SK-N-SH (cell line): ENCODE results near the gene MRPL14. TPM values are rescaled to one million over a fixed set of nuclear protein-coding genes. Genes with fewer than 3 reads are reported as not detected.

Experiments
- CTCF ChIA-PET: fragments of 300-600, 350-600 bp; formaldehyde crosslinking; extraction: SDS; loops from one replicate; lab custom pipeline; 2021; lab: Yijun Ruan, JAX
- POLR2A ChIA-PET: fragments of 350-600 bp; sonication (Branson Sonifier 250); formaldehyde crosslinking; extraction: SDS; loops from one replicate; lab custom pipeline; 2020; ENCODE audit warnings: antibody characterized with exemption, inconsistent platforms; lab: Yijun Ruan, JAX
- DNase-seq: peaks from one replicate; pipeline ENCODE4 v3.0.0; 2012
- H2AFZ ChIP-seq: fragments of 200-600 bp; sonication (generic); 2 replicates; pipeline ENCODE4 v1.8.1; 2016; ENCODE audit warnings: antibody characterized with exemption, mild to moderate bottlenecking, low read depth
- H3F3A ChIP-seq: fragments of 200-600 bp; sonication (generic); replicated peaks from 2 replicates; pipeline ENCODE3; 2016; ENCODE audit warnings: antibody characterized with exemption, mild to moderate bottlenecking; ENCODE audit not compliant: insufficient read depth
- H3K27ac ChIP-seq, 2 experiments: fragments of 200-500 bp in 1 of 2; fragments of 200-600 bp in 1 of 2; sonication (Bioruptor generic) in 1 of 2; sonication (generic), shearing (Covaris generic) in 1 of 2; 2 replicates each; pipeline versions ENCODE4 v1.5.1 to v1.6.1; 2014 to 2016; ENCODE audit warnings: low read depth in 2 of 2, inconsistent platforms in 1 of 2, low read length in 1 of 2, mild to moderate bottlenecking in 1 of 2, mixed read lengths in 1 of 2
- H3K27me3 ChIP-seq: fragments of 200-600 bp; sonication (generic), shearing (Covaris generic); 2 replicates; pipeline ENCODE4 v1.6.1; 2016; ENCODE audit warnings: mixed run types; ENCODE audit not compliant: insufficient read depth
- H3K36me3 ChIP-seq, 2 experiments: fragments of 200-500 bp in 1 of 2; fragments of 200-600 bp in 1 of 2; sonication (Bioruptor generic) in 1 of 2; sonication (generic) in 1 of 2; replicated peaks in 1 of 2; 2 replicates each; pipeline versions ENCODE3 to v1.5.1; 2014 to 2016; ENCODE audit warnings: low read length in 1 of 2, mild to moderate bottlenecking in 1 of 2; ENCODE audit not compliant: insufficient read depth in 2 of 2, control insufficient read depth in 1 of 2
- H3K4me1 ChIP-seq, 2 experiments: fragments of 200-500 bp in 1 of 2; fragments of 200-600 bp in 1 of 2; sonication (Bioruptor generic) in 1 of 2; sonication (generic), shearing (Covaris generic) in 1 of 2; 2 replicates each; pipeline versions ENCODE4 v1.5.1 to v1.6.1; 2014 to 2016; ENCODE audit warnings: low read depth in 1 of 2, low read length in 1 of 2, mixed run types in 1 of 2; ENCODE audit not compliant: insufficient read depth in 2 of 2, control insufficient read depth in 1 of 2
- H3K4me2 ChIP-seq: fragments of 200-600 bp; sonication (generic), shearing (Covaris generic); 2 replicates; pipeline ENCODE4 v1.6.1; 2017; ENCODE audit warnings: mixed run types
- H3K4me3 ChIP-seq, 2 experiments: fragments of 200-500 bp in 1 of 2; fragments of 200-600 bp in 1 of 2; sonication (Bioruptor generic) in 1 of 2; sonication (generic), shearing (Covaris generic) in 1 of 2; 2 replicates each; pipeline versions ENCODE4 v1.5.1 to v1.8.1; 2014 to 2016; ENCODE audit warnings: low read depth in 2 of 2, inconsistent platforms in 1 of 2, low read length in 1 of 2, mild to moderate bottlenecking in 1 of 2, mixed read lengths in 1 of 2, moderate library complexity in 1 of 2
- H3K79me2 ChIP-seq: fragments of 200-600 bp; sonication (generic); 2 replicates; pipeline ENCODE4 v1.8.1; 2017; ENCODE audit warnings: mild to moderate bottlenecking; ENCODE audit not compliant: insufficient read depth
- H3K9ac ChIP-seq: fragments of 200-600 bp; sonication (generic); 2 replicates; pipeline ENCODE4 v1.6.1; 2017; ENCODE audit warnings: mixed run types
- H3K9me2 ChIP-seq: fragments of 200-600 bp; sonication (generic); 2 replicates; pipeline ENCODE4 v1.6.1; 2017; ENCODE audit warnings: mixed run types
- H3K9me3 ChIP-seq: fragments of 200-600 bp; sonication (generic); 2 replicates; pipeline ENCODE4 v1.6.1; 2017; ENCODE audit warnings: mixed run types, mild to moderate bottlenecking, moderate library complexity
- H4K20me1 ChIP-seq: fragments of 200-600 bp; sonication (generic); 2 replicates; pipeline ENCODE4 v1.6.1; 2017; ENCODE audit warnings: mild to moderate bottlenecking, mixed run types; ENCODE audit not compliant: insufficient read depth
- FOXJ3 ChIP-seq: sonication (generic); formaldehyde crosslinking; IDR thresholded peaks from 2 replicates; pipeline ENCODE4 v1.5.1; 2020; ENCODE audit warnings: mild to moderate bottlenecking, missing genetic modification reagents
- GABPA ChIP-seq: IDR thresholded peaks from 2 replicates; pipeline ENCODE4 v1.4.0; 2012; ENCODE audit warnings: low read depth, mild to moderate bottlenecking
- GATA2 ChIP-seq: sonication (generic); formaldehyde crosslinking; IDR thresholded peaks from 2 replicates; pipeline ENCODE4 v1.5.0; 2020; ENCODE audit warnings: mild to moderate bottlenecking, missing genetic modification reagents
- JUND ChIP-seq: IDR thresholded peaks from 2 replicates; pipeline ENCODE4 v1.4.0; 2012
- MXI1 ChIP-seq: IDR thresholded peaks from 2 replicates; pipeline ENCODE4 v1.6.1; 2012; ENCODE audit warnings: mild to moderate bottlenecking, low read depth, low read length, improper control_type of control experiment
- NRF1 ChIP-seq: IDR thresholded peaks from 2 replicates; pipeline ENCODE4 v1.6.1; 2012; ENCODE audit warnings: low read depth, mild to moderate bottlenecking, low read length
- PBX3 ChIP-seq: IDR thresholded peaks from 2 replicates; pipeline ENCODE4; 2012
- RCOR1 ChIP-seq: fragments of 150-350 bp; IDR thresholded peaks from 2 replicates; pipeline ENCODE4 v1.6.1; 2017; ENCODE audit warnings: antibody characterized with exemption, low read length
- REST ChIP-seq: IDR thresholded peaks from 2 replicates; pipeline ENCODE4 v1.6.1; 2012; ENCODE audit warnings: mild to moderate bottlenecking, low read depth, low read length, moderate library complexity
- SMC3 ChIP-seq: IDR thresholded peaks from 2 replicates; pipeline ENCODE4 v1.6.1; 2012; ENCODE audit warnings: low read depth, low read length, improper control_type of control experiment
- TAF1 ChIP-seq: IDR thresholded peaks from 2 replicates; pipeline ENCODE4 v1.6.1; 2012; ENCODE audit warnings: low read depth, mild to moderate bottlenecking, low read length, moderate library complexity, borderline replicate concordance
- TCF12 ChIP-seq: IDR thresholded peaks from 2 replicates; pipeline ENCODE4 v1.4.0; 2012
- WGBS: methylation state at CpG from one replicate; pipeline ENCODE4 v1.1.6; 2017; ENCODE audit warnings: low lambda C conversion rate; 5-methylcytosine and 5-hydroxymethylcytosine counted together
- polyA plus RNA-seq, 3 experiments: library from polyadenylated mRNA; depleted of rRNA; stranded (reverse); fragments of >200 nt; gene quantifications; 2 replicates each; pipeline ENCODE4 v1.2.3, GENCODE V29; 2012
- TF ChIP-seq, protein P1 (sequence below): fragments of 150-350 bp; IDR thresholded peaks from 2 replicates; pipeline ENCODE4 v1.6.1; 2017; ENCODE audit warnings: antibody characterized with exemption, low read length, low read depth, borderline replicate concordance
- TF ChIP-seq, protein P2 (sequence below): fragments of 150-350 bp; IDR thresholded peaks from 2 replicates; pipeline ENCODE4 v1.6.1; 2016; ENCODE audit warnings: mild to moderate bottlenecking, low read depth, low read length
- TF ChIP-seq, protein P3 (sequence below): IDR thresholded peaks from 2 replicates; pipeline ENCODE4 v1.4.0; 2012; ENCODE audit warnings: low read depth
- TF ChIP-seq, protein P4 (sequence below): IDR thresholded peaks from 2 replicates; pipeline ENCODE4 v1.4.0; 2012; ENCODE audit warnings: low read depth, borderline replicate concordance

MRPL14 gene
- polyA plus RNA-seq, 1 of the 3 experiments (the other 2 are of a cell fraction): 97.0 TPM

- no peaks in the 10 kb centered on the region for H3K27me3 ChIP-seq
- no peaks in the 10 kb centered on the region for H4K20me1 ChIP-seq
- H3K9ac ChIP-seq: no peak overlapping the region
- ChIA-PET POLR2A (no interaction called here), CTCF (interaction anchor here (0.8 to 11.0 kb wide), 3 partner anchors 24 to 52 kb away, joined by 3 to 158 read pairs (median 6); no protein-coding TSS in a partner anchor)
- no peaks in the 10 kb centered on the region for H3K9me3 ChIP-seq
- no peak overlapping the region for H3K4me2 ChIP-seq
- H3K36me3 ChIP-seq: peaks cover 9 to 30% of the 10 kb centered on the region in 2 experiments
- TF ChIP-seq MXI1 (no peak), REST (no peak), FOXJ3 (CRISPR knock-in tag) (no peak), GABPA (no peak), PBX3 (no peak), GATA2 (CRISPR knock-in tag) (no peak), JUND (no peak), NRF1 (no peak), RCOR1 (no peak), TAF1 (no peak), TCF12 (no peak), SMC3 (no peak)
- TF ChIP-seq, protein P1, sequence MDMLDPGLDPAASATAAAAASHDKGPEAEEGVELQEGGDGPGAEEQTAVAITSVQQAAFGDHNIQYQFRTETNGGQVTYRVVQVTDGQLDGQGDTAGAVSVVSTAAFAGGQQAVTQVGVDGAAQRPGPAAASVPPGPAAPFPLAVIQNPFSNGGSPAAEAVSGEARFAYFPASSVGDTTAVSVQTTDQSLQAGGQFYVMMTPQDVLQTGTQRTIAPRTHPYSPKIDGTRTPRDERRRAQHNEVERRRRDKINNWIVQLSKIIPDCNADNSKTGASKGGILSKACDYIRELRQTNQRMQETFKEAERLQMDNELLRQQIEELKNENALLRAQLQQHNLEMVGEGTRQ: no peak
- TF ChIP-seq, protein P2, sequence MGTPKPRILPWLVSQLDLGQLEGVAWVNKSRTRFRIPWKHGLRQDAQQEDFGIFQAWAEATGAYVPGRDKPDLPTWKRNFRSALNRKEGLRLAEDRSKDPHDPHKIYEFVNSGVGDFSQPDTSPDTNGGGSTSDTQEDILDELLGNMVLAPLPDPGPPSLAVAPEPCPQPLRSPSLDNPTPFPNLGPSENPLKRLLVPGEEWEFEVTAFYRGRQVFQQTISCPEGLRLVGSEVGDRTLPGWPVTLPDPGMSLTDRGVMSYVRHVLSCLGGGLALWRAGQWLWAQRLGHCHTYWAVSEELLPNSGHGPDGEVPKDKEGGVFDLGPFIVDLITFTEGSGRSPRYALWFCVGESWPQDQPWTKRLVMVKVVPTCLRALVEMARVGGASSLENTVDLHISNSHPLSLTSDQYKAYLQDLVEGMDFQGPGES: no peak
- TF ChIP-seq, protein P3, sequence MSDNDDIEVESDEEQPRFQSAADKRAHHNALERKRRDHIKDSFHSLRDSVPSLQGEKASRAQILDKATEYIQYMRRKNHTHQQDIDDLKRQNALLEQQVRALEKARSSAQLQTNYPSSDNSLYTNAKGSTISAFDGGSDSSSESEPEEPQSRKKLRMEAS: no peak
- TF ChIP-seq, protein P4, sequence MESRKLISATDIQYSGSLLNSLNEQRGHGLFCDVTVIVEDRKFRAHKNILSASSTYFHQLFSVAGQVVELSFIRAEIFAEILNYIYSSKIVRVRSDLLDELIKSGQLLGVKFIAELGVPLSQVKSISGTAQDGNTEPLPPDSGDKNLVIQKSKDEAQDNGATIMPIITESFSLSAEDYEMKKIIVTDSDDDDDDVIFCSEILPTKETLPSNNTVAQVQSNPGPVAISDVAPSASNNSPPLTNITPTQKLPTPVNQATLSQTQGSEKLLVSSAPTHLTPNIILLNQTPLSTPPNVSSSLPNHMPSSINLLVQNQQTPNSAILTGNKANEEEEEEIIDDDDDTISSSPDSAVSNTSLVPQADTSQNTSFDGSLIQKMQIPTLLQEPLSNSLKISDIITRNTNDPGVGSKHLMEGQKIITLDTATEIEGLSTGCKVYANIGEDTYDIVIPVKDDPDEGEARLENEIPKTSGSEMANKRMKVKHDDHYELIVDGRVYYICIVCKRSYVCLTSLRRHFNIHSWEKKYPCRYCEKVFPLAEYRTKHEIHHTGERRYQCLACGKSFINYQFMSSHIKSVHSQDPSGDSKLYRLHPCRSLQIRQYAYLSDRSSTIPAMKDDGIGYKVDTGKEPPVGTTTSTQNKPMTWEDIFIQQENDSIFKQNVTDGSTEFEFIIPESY: no peak
- no peak for DNase-seq
- no peaks in the 10 kb centered on the region for H3K79me2 ChIP-seq
- H3K4me3 ChIP-seq: no peak overlapping the region
- H3F3A ChIP-seq: no peaks in the 10 kb centered on the region
- H3K27ac ChIP-seq: no peak overlapping the region
- no peaks in the 10 kb centered on the region for H3K9me2 ChIP-seq
- 86% methylated on average over 4 of the region's 9 CpGs for WGBS
- H2AFZ ChIP-seq: no peak overlapping the region
- H3K4me1 ChIP-seq: peaks cover 0 to 3% of the 10 kb centered on the region in 2 experiments; a peak in 1 of 4 replicates
Observed at GRCh38 chr6:44148306-44148705, 21.1 kb upstream of the MRPL14 start.
